ENCODE results near the gene PLEKHH3. TPM values are rescaled to one million over a fixed set of nuclear protein-coding genes. Genes with fewer than 3 reads are reported as not detected.

The PLEKHH3 gene
- total and polyA plus RNA-seq, 2 of the 4 experiments (the other 2 are of a cell fraction): 2.9 to 10.5 TPM

DNA sequence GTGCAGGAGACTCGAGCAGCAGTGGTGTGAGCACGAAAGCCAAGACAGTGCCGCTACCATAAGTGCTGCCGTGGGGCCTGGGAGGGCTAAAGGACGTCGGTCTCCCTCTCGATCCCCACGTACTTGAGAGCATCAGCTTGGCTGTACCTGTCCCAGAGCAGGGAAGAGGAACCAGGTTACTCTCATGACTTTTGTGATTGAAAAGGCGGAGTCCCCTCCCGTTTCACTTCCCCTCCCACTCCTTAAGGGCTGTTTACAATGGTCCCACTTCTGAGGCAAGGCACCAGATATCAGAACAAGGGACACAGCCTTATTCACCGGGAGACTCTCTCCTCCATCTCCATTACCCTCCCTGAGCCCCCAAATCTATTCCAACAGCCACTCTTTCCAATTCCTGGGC is 25.7 kb upstream of the PLEKHH3 start:
- CTCF ChIA-PET: no interaction called here
- Histone ChIP-seq H2BK120ac (ENCODE audit: low read depth, low read length) (no peak overlapping the region), H3K23ac (ENCODE audit: low read depth, low read length) (no peak overlapping the region), H4K5ac (ENCODE audit: low read depth, low read length) (no peak overlapping the region), H2BK5ac (ENCODE audit: low read depth, low read length, poor library complexity, severe bottlenecking) (no peak overlapping the region), H3K4me2 (ENCODE audit: low read depth, low read length) (no peak overlapping the region), H4K91ac (ENCODE audit: insufficient read depth, low read depth, low read length) (no peak overlapping the region), H3K27me3 (ENCODE audit: control insufficient read depth, insufficient read depth, low read length) (no peaks in the 10 kb centered on the region), H3K14ac (replicated peaks; ENCODE audit: low read depth, low read length) (no peak overlapping the region), H2BK15ac (ENCODE audit: low read depth, low read length) (no peak overlapping the region), H3K56ac (ENCODE audit: extremely low read depth, insufficient read depth, low read length) (no peak overlapping the region), H3K27ac (ENCODE audit: insufficient read depth, low read length) (no peak overlapping the region), H3K36me3 (ENCODE audit: control insufficient read depth, insufficient read depth, low read length) (peaks cover 56% of the 10 kb centered on the region), H3K4me1 (ENCODE audit: control insufficient read depth, insufficient read depth, low read length) (peaks cover 3% of the 10 kb centered on the region; the same call in 1 of the 2 replicates), H4K8ac (ENCODE audit: low read depth in 2 of 2, low read length in 2 of 2) (no peak overlapping the region), H3K9ac (ENCODE audit: low read depth, low read length) (no peak overlapping the region), H3K4ac (ENCODE audit: low read depth, low read length) (no peak overlapping the region), H3K18ac (ENCODE audit: low read depth, low read length) (no peak overlapping the region), H3K9me1 (ENCODE audit: insufficient read depth, low read length) (peaks cover 5% of the 10 kb centered on the region; the same call in 1 of the 2 replicates), H3K79me1 (ENCODE audit: low read depth in 1 of 2, low read length in 2 of 2) (no peaks in the 10 kb centered on the region), H3K4me3 (ENCODE audit: insufficient read depth, low read depth, low read length) (no peak overlapping the region), H4K20me1 (ENCODE audit: insufficient read depth, low read length) (no peaks in the 10 kb centered on the region; the same call in 1 of the 2 replicates), H2BK20ac (ENCODE audit: low read depth, low read length) (no peak overlapping the region), H2AFZ (replicated peaks; ENCODE audit: low read length, poor library complexity) (no peak overlapping the region), H2AK9ac (replicated peaks; ENCODE audit: low read depth, low read length, poor library complexity) (no peak overlapping the region), H3K9me3 (ENCODE audit: control insufficient read depth, insufficient read depth, low read length) (no peaks in the 10 kb centered on the region), H2AK5ac (ENCODE audit: low read depth, low read length) (no peak overlapping the region)
- DNase-seq (no peak), ATAC-seq (ENCODE audit: low read depth) (no peak)
- TF ChIP-seq POLR2A (IDR thresholded peaks at IDR 0.05; ENCODE audit: low read depth, low read length) (no peak), MAZ (IDR thresholded peaks at IDR 0.05; ENCODE audit: borderline replicate concordance, low read depth, low read length) (no peak), ELK1 (IDR thresholded peaks at IDR 0.05; ENCODE audit: borderline replicate concordance, low read depth, low read length) (no peak), RAD21 (IDR thresholded peaks at IDR 0.05; ENCODE audit: low read length) (no peak), NFE2L2 (IDR thresholded peaks at IDR 0.05; ENCODE audit: low read depth, low read length) (no peak), FOS (IDR thresholded peaks at IDR 0.05; ENCODE audit: low read depth, low read length) (no peak), MXI1 (IDR thresholded peaks at IDR 0.05; ENCODE audit: borderline replicate concordance, low read depth, low read length) (no peak), SMC3 (IDR thresholded peaks at IDR 0.05; ENCODE audit: low read depth, low read length) (no peak)
- POLR2A ChIA-PET (ENCODE audit: unreplicated experiment): no interaction called here
- intact Hi-C loops (cut with micrococcal nuclease) (no loop called here), in situ Hi-C loops (cut with MboI; ENCODE audit: low sequenced_read_pairs) (no loop called here), dilution Hi-C loops (cut with HindIII; ENCODE audit: low sequenced_read_pairs, unreplicated experiment) (no loop called here)
- BruUV-seq (replicated peaks): no TSS peak
- 93% methylated on average over 3 of the region's 11 CpGs; no CpG with 5 or more reads in 1 of the 2 experiments for WGBS, 2 experiments (ENCODE audit: extremely low coverage in 2 of 2, insufficient read length in 1 of 2)
